Measurements from ENCODE around the gene ZNF697. TPM values are rescaled to one million over a fixed set of nuclear protein-coding genes. Genes with fewer than 3 reads are reported as not detected.

The ZNF697 gene
- total RNA-seq, 1 experiment from 2014 or later: 18.0 TPM

DNA sequence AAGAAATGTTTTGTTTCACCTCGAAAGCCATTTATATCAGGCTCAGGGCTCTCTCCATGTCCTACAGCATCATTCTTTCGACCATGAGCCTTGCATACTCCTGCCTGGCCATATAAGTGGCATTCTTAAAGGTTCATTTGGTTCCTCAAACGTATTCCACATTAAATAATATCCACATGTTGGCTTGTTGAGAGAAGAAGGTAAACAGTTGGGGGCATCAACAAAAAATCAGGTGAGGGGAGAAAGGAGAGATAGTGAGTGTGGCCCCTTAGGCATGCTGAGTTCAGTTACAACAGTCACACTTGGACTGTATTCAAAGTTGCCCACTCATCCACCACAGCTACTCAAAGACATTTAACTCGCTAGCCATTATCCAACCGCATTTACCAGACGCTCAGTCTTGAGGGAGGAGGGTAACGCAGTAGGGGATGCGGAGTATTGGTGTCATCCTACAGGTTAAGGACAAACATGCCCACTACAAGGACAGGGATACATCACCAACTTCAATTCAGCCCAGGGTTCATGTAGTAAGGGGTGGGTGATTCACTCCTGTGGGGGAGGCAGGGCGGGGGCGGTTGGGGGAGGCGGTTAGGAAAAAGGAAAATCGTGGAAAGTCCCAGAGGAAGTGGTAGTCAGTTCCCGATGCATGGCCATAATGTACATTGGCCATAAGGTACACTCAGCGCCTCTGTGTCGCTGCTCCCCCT is 1.4 kb downstream of the ZNF697 start:
- no peak for ATAC-seq
- POLR2A ChIA-PET: interaction anchor here (0.7 to 3.7 kb wide), 12 partner anchors 8 to 68 kb away, joined by 3 to 44 read pairs (median 7); partner anchors contain the start of gene PHGDH
- Mint-ChIP-seq H3K27ac (peak overlapping the region; percentile 69), H3K4me1 (peaks cover 46% of the 10 kb centered on the region), H3K9me3 (peaks cover 9% of the 10 kb centered on the region), H3K36me3 (peaks cover 9% of the 10 kb centered on the region), H3K4me3 (peak overlapping the region; percentile 91), H3K27me3 (ENCODE audit: low read depth) (peaks cover 12% of the 10 kb centered on the region)
- TF ChIP-seq FOXP1 (CRISPR knock-in tag; IDR thresholded peaks at IDR 0.05; ENCODE audit: borderline replicate concordance): no peak
- TF ChIP-seq, protein P1, sequence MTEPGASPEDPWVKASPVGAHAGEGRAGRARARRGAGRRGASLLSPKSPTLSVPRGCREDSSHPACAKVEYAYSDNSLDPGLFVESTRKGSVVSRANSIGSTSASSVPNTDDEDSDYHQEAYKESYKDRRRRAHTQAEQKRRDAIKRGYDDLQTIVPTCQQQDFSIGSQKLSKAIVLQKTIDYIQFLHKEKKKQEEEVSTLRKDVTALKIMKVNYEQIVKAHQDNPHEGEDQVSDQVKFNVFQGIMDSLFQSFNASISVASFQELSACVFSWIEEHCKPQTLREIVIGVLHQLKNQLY (CRISPR knock-in tag; IDR thresholded peaks at IDR 0.05): no peak
- no peak for TF ChIP-seq CREB1 (CRISPR knock-in tag; IDR thresholded peaks at IDR 0.05)
- DNase-seq (ENCODE audit: low spot score): no peak
- CTCF ChIA-PET: interaction anchor here (0.5 to 4.8 kb wide), 19 partner anchors 8 to 169 kb away, joined by 3 to 90 read pairs (median 16); partner anchors contain the start of gene PHGDH

DNA sequence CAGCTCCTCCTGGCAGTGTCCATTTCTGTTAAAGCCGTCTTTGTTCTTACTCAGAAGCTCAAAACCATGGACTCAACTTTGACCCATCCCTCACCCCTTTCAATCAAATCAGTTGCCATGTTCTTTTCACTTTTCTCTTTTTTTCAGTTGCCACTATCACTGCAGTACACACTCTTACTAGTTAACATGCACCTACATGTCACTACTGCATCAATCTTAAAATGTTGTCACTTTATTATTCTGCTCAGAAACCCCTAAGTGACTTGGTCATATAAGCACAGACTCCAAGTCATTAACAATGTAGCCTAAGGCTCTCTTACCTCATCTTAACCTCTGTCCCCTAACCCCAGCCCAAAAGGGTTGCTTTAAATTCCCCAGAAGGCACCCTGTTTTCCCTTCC is 9.0 kb downstream of the ZNF697 start:
- Mint-ChIP-seq H3K27me3 (ENCODE audit: low read depth) (no peaks in the 10 kb centered on the region), H3K9me3 (peaks cover 10% of the 10 kb centered on the region), H3K27ac (no peak overlapping the region), H3K4me1 (peaks cover 26% of the 10 kb centered on the region), H3K36me3 (peaks cover 19% of the 10 kb centered on the region), H3K4me3 (no peak overlapping the region)
- CTCF ChIA-PET: interaction anchor here (0.7 to 2.3 kb wide), 4 partner anchors 9 to 95 kb away, joined by 3 to 16 read pairs (median 4); partner anchors contain the start of gene ZNF697
- ATAC-seq (no peak; the same call in 1 of the 2 replicates), DNase-seq (ENCODE audit: low spot score) (no peak)
- POLR2A ChIA-PET: interaction anchor here (1.8 kb wide), 1 partner anchor 9 kb away, joined by 10 read pairs; the partner anchor contains the start of gene ZNF697
- TF ChIP-seq, protein P2, sequence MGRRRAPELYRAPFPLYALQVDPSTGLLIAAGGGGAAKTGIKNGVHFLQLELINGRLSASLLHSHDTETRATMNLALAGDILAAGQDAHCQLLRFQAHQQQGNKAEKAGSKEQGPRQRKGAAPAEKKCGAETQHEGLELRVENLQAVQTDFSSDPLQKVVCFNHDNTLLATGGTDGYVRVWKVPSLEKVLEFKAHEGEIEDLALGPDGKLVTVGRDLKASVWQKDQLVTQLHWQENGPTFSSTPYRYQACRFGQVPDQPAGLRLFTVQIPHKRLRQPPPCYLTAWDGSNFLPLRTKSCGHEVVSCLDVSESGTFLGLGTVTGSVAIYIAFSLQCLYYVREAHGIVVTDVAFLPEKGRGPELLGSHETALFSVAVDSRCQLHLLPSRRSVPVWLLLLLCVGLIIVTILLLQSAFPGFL (CRISPR knock-in tag; IDR thresholded peaks at IDR 0.05; ENCODE audit: borderline replicate concordance): no peak
- TF ChIP-seq ZNF671 (CRISPR knock-in tag; IDR thresholded peaks at IDR 0.05) (no peak), SP1 (CRISPR knock-in tag; conservative IDR thresholded peaks at IDR 0.05) (no peak), IRF2 (CRISPR knock-in tag; IDR thresholded peaks at IDR 0.05; ENCODE audit: borderline replicate concordance, low read depth) (no peak), NFYB (CRISPR knock-in tag; conservative IDR thresholded peaks at IDR 0.05; ENCODE audit: low read depth) (no peak), FOXK1 (CRISPR knock-in tag; IDR thresholded peaks at IDR 0.05) (no peak), MYBL2 (CRISPR knock-in tag; IDR thresholded peaks at IDR 0.05) (no peak), NR2C2 (CRISPR knock-in tag; IDR thresholded peaks at IDR 0.05) (no peak), FOXP1 (CRISPR knock-in tag; IDR thresholded peaks at IDR 0.05; ENCODE audit: borderline replicate concordance) (no peak)
- TF ChIP-seq, protein P3, sequence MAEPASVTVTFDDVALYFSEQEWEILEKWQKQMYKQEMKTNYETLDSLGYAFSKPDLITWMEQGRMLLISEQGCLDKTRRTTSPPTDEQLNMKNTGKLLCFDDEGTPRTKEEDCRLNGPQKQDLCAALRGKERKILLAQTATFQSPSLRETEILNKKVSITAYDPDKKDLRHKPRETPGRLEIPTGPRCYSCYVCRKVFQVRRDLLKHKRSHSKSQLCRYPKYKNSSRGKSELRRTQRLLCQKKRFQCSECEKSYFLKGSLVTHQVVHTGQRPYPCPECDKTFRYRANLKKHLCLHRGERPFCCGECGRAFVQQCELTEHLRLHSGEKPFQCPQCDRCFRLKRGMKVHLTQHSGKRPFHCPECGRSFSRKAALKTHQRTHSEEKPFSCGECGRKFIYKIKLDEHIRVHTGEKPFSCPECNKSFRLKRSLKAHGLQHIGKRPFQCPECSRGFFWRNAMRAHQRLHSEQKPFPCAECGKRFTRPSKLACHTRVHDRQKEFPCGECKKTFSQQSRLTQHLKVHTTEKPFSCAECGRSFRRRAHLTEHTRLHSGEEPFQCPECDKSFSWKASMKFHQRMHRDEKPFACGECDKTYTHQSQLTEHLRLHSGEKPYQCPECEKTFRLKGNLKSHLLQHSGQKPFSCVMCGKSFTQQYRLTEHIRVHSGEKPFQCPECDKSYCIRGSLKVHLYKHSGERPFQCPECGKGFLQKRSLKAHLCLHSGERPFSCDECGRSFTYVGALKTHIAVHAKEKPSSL (CRISPR knock-in tag; conservative IDR thresholded peaks at IDR 0.05): no peak
- TF ChIP-seq, protein P4, sequence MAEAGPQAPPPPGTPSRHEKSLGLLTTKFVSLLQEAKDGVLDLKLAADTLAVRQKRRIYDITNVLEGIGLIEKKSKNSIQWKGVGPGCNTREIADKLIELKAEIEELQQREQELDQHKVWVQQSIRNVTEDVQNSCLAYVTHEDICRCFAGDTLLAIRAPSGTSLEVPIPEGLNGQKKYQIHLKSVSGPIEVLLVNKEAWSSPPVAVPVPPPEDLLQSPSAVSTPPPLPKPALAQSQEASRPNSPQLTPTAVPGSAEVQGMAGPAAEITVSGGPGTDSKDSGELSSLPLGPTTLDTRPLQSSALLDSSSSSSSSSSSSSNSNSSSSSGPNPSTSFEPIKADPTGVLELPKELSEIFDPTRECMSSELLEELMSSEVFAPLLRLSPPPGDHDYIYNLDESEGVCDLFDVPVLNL (CRISPR knock-in tag; IDR thresholded peaks at IDR 0.05; ENCODE audit: borderline replicate concordance, low read depth): no peak
- TF ChIP-seq, protein P5, sequence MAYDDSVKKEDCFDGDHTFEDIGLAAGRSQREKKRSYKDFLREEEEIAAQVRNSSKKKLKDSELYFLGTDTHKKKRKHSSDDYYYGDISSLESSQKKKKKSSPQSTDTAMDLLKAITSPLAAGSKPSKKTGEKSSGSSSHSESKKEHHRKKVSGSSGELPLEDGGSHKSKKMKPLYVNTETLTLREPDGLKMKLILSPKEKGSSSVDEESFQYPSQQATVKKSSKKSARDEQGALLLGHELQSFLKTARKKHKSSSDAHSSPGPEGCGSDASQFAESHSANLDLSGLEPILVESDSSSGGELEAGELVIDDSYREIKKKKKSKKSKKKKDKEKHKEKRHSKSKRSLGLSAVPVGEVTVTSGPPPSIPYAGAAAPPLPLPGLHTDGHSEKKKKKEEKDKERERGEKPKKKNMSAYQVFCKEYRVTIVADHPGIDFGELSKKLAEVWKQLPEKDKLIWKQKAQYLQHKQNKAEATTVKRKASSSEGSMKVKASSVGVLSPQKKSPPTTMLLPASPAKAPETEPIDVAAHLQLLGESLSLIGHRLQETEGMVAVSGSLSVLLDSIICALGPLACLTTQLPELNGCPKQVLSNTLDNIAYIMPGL (CRISPR knock-in tag; IDR thresholded peaks at IDR 0.05): no peak
- TF ChIP-seq, protein P6, sequence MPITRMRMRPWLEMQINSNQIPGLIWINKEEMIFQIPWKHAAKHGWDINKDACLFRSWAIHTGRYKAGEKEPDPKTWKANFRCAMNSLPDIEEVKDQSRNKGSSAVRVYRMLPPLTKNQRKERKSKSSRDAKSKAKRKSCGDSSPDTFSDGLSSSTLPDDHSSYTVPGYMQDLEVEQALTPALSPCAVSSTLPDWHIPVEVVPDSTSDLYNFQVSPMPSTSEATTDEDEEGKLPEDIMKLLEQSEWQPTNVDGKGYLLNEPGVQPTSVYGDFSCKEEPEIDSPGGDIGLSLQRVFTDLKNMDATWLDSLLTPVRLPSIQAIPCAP (CRISPR knock-in tag; IDR thresholded peaks at IDR 0.05): no peak
- TF ChIP-seq, protein P7, sequence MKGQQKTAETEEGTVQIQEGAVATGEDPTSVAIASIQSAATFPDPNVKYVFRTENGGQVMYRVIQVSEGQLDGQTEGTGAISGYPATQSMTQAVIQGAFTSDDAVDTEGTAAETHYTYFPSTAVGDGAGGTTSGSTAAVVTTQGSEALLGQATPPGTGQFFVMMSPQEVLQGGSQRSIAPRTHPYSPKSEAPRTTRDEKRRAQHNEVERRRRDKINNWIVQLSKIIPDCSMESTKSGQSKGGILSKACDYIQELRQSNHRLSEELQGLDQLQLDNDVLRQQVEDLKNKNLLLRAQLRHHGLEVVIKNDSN (CRISPR knock-in tag; IDR thresholded peaks at IDR 0.05): no peak
- TF ChIP-seq, protein P8, sequence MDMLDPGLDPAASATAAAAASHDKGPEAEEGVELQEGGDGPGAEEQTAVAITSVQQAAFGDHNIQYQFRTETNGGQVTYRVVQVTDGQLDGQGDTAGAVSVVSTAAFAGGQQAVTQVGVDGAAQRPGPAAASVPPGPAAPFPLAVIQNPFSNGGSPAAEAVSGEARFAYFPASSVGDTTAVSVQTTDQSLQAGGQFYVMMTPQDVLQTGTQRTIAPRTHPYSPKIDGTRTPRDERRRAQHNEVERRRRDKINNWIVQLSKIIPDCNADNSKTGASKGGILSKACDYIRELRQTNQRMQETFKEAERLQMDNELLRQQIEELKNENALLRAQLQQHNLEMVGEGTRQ (CRISPR knock-in tag; IDR thresholded peaks at IDR 0.05): no peak
